GM19328 (cell line): ENCODE results near the gene OPCML.

Experiments
- ATAC-seq: cut with Tn5 transposase; IDR thresholded peaks from one replicate; pipeline ENCODE4 v1.9.1; 2021; ENCODE audit warnings: mild to moderate bottlenecking, moderate library complexity; ENCODE audit not compliant: unreplicated experiment

OPCML gene

DNA sequence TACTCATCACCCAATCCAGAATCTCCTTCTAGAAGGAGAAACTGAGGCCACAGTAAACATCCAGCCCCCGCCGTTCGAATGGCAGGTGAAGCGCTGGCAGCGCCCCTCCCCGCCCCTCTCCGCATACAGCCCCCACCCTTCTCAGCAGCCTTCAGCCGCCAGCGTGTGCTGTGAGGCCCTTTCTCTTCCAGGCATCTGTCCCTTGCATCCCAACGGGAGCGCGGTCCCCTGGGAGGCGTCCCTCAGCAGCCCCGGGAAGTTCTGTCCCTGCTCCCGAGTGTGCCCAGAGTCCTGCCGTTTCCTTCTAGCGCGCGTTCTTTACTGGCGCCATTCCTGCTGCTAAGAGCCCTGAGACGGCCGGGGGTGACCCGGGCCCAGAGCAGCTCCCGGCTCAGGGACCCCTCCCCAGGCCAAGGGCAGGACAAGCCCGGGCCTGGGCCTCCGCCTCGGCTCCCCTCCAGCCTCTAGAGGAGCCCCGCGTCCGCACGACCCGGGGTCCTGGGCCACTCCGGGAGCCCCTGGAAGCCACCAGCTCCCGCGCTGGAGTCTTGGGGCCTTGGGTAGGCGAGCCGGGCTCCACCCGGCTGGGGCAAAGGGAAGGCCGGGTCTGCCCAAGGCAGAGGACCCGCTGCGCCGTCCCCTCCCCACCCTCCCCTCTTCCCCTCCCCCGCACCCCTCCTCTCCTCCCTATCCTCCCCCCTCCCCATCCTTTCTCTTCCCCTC, 450.4 kb downstream of the OPCML start:
- ATAC-seq, result no peak

DNA sequence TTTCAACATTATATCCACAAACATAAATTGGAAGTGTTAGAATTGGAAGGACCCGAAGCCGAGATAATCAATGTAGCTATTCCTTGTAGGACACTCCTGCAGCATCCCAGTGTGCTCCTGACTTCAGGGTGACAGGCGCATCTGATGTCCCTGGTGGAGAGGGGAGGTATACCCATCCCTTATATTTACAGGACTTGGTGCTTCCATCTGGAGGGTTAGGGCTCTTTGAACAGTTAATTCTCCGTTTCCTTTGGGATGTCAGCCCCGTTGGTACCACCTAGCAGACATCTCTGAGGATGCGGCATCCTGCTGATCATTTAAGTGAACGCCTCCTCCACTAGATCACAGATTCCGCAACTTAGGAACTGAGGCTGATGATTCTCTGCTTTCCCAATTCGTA, 451.3 kb downstream of the OPCML start:
- no peak for ATAC-seq

- ATAC-seq, result no peak
These were observed 453.5 kb downstream of the OPCML start for GRCh38 chr11:133078591-133079404.

GRCh38 chr11:133078012-133078411, 454.3 kb downstream of the OPCML start:
- no peak for ATAC-seq

DNA sequence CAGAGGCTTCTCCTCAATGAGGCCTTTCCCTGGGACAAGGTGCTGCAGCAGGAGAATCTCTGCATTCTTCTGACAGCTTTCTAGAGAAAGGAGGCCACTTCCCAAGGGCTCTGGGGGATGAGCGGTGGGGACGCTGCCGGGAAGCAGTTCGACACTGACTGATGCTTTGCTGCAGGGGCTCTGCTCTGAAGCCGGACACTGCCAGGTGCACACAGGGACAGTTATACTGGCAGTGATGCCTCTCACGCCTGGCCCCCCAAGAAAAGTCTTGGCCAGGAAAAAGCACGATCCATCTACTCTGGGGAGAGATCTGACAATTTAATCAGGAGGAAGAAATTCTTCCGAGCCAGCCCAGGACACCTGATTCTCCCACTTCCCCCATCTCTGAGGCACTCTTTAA, 456.9 kb downstream of the OPCML start:
- no peak for ATAC-seq

- ATAC-seq, result no peak
These were observed 459.3 kb downstream of the OPCML start for GRCh38 chr11:133072858-133073582.

DNA sequence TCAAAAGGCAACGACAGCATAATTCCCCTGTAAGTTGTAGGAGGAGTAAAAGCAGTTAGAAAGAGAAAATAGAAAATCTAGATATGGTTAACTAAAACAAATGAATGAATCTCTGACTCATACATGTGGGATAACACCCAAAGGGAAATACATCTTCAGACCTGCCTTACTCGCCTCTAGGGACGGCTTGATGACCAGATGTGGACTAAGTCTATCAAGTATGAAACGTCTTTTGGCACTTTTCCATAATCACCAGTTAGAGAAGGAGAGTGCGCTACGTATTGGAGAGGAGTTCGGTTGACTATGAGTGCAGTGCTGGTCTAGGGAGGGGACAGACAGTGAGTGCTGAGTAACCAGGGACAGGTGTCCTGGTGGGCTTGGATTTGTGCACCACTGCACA, 459.9 kb downstream of the OPCML start:
- no peak for ATAC-seq

GRCh38 chr11:133070791-133071190, 461.5 kb downstream of the OPCML start:
- no peak for ATAC-seq

- no peak for ATAC-seq
These were observed 462.1 kb downstream of the OPCML start for GRCh38 chr11:133070021-133070713.

- ATAC-seq, result no peak
These were observed 466.3 kb downstream of the OPCML start for GRCh38 chr11:133065847-133066485.

DNA sequence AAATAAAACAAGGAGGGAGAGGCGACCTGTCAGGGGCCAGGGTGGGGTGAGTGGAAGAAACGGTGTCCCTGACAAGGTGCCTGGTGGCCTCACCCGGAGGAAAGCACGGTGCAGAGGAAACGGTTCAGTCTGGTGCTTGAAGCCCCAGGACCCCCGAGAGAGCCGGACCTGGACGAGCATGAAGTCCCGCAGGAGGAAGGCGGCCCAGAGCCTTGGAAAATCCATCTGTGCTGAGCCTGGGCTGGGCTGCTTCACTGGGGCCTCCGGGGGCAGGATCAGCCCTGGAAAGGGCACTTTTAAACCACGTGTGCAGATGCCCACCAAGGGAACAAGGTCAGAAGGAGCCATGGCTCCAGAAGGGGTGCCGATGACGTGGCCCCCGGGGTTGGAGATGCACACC, 467.3 kb downstream of the OPCML start:
- ATAC-seq, result no peak

- ATAC-seq, result no peak
These were observed 468.0 kb downstream of the OPCML start for GRCh38 chr11:133064152-133064877.

DNA sequence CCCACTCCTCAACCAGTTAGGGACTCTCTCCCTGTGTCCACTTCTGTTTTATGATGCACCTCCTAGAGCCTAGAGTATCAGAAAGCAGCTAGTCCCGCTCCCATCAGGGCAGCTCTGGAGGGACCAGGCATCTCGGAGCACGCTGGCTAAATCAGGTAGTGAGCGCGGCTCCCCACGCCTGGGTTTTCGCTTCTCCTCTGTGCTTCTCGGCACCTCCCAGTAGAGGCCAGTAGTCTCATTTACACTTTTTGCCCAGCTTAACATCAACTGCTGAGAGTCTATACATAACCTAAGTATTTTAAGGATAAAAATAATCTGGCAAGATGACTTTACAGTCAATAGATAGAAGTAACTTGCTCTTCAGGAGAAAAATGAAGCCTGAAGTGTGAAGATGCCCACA, 473.8 kb downstream of the OPCML start:
- no peak for ATAC-seq

- no peak for ATAC-seq
These were observed 479.1 kb downstream of the OPCML start for GRCh38 chr11:133053124-133053776.

GRCh38 chr11:133052537-133052936, 479.8 kb downstream of the OPCML start:
- no peak for ATAC-seq

DNA sequence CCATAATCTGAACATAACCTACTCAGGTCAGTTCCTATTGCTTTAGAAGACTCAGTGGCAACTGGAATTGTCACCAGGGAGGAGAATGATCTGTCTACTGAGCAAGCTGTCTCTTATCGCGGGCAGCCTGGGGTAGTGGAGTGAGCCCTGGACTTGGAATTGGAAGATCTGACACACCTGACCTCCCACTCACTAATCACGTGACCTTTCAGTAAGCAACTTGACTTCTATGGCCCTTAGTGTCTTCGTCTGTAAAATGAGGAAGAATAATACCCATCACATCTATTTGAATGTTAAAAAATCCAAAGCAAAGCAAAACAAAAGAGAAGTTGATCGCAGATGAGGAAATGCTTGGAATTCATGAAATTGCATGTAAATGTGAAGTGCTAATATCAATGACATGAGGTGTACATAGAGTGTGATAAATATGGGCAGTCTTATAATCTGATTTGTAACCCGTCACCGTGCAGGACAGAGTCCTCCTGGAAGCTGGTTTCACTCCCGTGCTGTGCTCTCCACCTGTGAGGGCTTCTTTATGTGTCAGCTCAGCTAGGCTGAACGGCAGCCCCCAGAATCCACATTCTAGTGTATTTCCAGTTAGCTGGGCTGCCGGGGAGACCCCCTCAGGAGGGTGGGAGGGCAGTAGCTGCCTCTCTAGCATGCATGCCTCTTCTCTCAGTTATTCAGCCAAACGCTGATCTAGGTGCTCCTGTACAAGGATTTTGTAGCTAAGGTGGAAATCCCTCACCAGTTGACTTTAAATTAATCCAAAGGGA, 482.9 kb downstream of the OPCML start:
- ATAC-seq, result no peak

DNA sequence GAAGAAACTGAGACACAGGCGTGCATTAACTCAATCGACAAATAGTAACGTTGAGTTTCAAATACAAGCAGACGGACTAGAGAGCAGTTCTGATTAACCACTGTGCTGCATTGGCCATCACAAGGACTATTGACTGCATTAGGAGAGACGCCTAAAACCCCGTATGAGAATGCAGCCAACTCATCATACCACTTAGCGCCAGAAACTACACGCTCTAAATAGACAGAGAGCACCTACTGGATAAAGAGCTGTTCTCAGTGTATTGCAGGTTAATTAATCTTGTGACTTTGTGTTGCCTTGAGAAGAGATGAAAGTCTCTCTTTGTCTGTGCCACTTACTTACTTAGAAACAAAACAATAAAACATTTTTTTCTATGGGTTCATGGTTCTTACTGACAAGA, 484.0 kb downstream of the OPCML start:
- no peak for ATAC-seq

DNA sequence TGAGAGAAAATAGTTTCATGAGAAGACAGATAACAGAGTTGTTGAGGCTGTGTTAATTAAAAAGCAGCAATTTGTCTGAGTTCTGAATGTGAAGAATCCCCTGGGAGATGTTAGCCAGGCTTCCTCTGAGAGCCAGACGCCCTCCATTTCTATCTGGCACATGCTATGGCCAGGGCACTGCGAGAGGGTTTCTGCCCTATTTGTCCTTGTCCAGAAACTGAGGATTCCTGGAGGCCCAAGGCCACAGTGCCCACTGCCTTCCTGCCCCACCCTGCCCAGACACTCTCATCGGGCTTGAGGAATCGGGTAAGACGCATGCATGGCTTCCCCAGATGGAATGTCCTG, 484.6 kb downstream of the OPCML start:
- no peak for ATAC-seq
